IMR-90 (cell line): ENCODE measurements around the gene HDAC8. TPM values are rescaled to one million over a fixed set of nuclear protein-coding genes. Genes with fewer than 3 reads are reported as not detected.

Source experiments
- ATAC-seq: fragments of 200-7000 bp; cut with Tn5 transposase; 2 replicates; pipeline ENCODE4 v1.9.1; 2020; ENCODE audit warnings: low read depth, mild to moderate bottlenecking, moderate library complexity
- BruUV-seq: library from RNA; stranded (reverse); fragments of 400-500 nt; replicated peaks from 2 replicates; lab custom pipeline; 2021; lab: Mats Ljungman, UMichigan
- CTCF ChIA-PET: fragments of 300-600 bp; formaldehyde crosslinking; extraction: SDS; loops from one replicate; lab custom pipeline; 2021; ENCODE audit warnings: antibody characterized with exemption; lab: Yijun Ruan, JAX
- POLR2A ChIA-PET: fragments of 300-600 bp; sonication (Branson Sonifier 250); formaldehyde crosslinking; loops from one replicate; lab custom pipeline; 2022; ENCODE audit warnings: antibody characterized with exemption; ENCODE audit not compliant: unreplicated experiment; lab: Charles Lee
- DNase-seq: peaks from one replicate; pipeline ENCODE4 v3.0.0; 2013
- H2AFZ ChIP-seq: replicated peaks from 2 replicates; pipeline ENCODE3; 2013; ENCODE audit warnings: low read length, mild to moderate bottlenecking; ENCODE audit not compliant: poor library complexity
- H2AK5ac ChIP-seq: 2 replicates; pipeline ENCODE4 v1.6.1; 2013; ENCODE audit warnings: low read depth, low read length, inconsistent platforms
- H2AK9ac ChIP-seq: replicated peaks from 2 replicates; pipeline ENCODE3; 2013; ENCODE audit warnings: mild to moderate bottlenecking, low read depth, low read length, moderate library complexity; ENCODE audit not compliant: poor library complexity
- H2BK120ac ChIP-seq: 2 replicates; pipeline ENCODE4 v1.6.1; 2013; ENCODE audit warnings: low read depth, low read length, inconsistent platforms
- H2BK15ac ChIP-seq: 3 replicates; pipeline ENCODE4 v1.6.1; 2013; ENCODE audit warnings: low read depth, low read length, inconsistent platforms
- H2BK20ac ChIP-seq: 2 replicates; pipeline ENCODE4 v1.6.1; 2013; ENCODE audit warnings: low read depth, mild to moderate bottlenecking, inconsistent platforms, low read length, moderate library complexity
- H2BK5ac ChIP-seq: 2 replicates; pipeline ENCODE4 v1.6.1; 2013; ENCODE audit warnings: mild to moderate bottlenecking, low read depth, low read length, inconsistent platforms; ENCODE audit not compliant: poor library complexity, severe bottlenecking
- H3K14ac ChIP-seq: replicated peaks from 2 replicates; pipeline ENCODE4 v1.6.1; 2013; ENCODE audit warnings: low read depth, low read length, inconsistent platforms
- H3K18ac ChIP-seq: 2 replicates; pipeline ENCODE4 v1.6.1; 2013; ENCODE audit warnings: low read depth, low read length, control low read depth
- H3K23ac ChIP-seq: 2 replicates; pipeline ENCODE4 v1.6.1; 2013; ENCODE audit warnings: low read depth, low read length, inconsistent platforms
- H3K27ac ChIP-seq: 2 replicates; pipeline ENCODE4 v1.5.1; 2013; ENCODE audit warnings: mild to moderate bottlenecking, control low read depth, low read length; ENCODE audit not compliant: insufficient read depth
- H3K27me3 ChIP-seq: 2 replicates; pipeline ENCODE4 v1.6.1; 2013; ENCODE audit warnings: low read length; ENCODE audit not compliant: control insufficient read depth, insufficient read depth
- H3K36me3 ChIP-seq: 2 replicates; pipeline ENCODE4 v1.6.1; 2013; ENCODE audit warnings: low read length, mixed read lengths; ENCODE audit not compliant: control insufficient read depth, insufficient read depth
- H3K4ac ChIP-seq: 2 replicates; pipeline ENCODE4 v1.6.1; 2013; ENCODE audit warnings: low read depth, low read length, inconsistent platforms
- H3K4me1 ChIP-seq: 2 replicates; pipeline ENCODE4 v1.6.1; 2013; ENCODE audit warnings: low read length, mixed read lengths; ENCODE audit not compliant: control insufficient read depth, insufficient read depth
- H3K4me2 ChIP-seq: 2 replicates; pipeline ENCODE4 v1.6.1; 2013; ENCODE audit warnings: low read depth, mild to moderate bottlenecking, control low read depth, low read length, moderate library complexity
- H3K4me3 ChIP-seq: 2 replicates; pipeline ENCODE4 v1.5.1; 2013; ENCODE audit warnings: low read depth, mild to moderate bottlenecking, control low read depth, low read length, moderate library complexity; ENCODE audit not compliant: insufficient read depth
- H3K56ac ChIP-seq: 2 replicates; pipeline ENCODE4 v1.6.1; 2013; ENCODE audit warnings: low read length, inconsistent platforms; ENCODE audit not compliant: insufficient read depth; ENCODE audit errors: extremely low read depth
- H3K79me1 ChIP-seq, 2 experiments: 2 replicates each; pipeline ENCODE4 v1.6.1; 2013; ENCODE audit warnings: low read length in 2 of 2, inconsistent platforms in 1 of 2, low read depth in 1 of 2
- H3K9ac ChIP-seq: 2 replicates; pipeline ENCODE4 v1.6.1; 2013; ENCODE audit warnings: low read depth, low read length, control low read depth
- H3K9me1 ChIP-seq: 2 replicates; pipeline ENCODE4 v1.6.1; 2013; ENCODE audit warnings: low read length, inconsistent platforms; ENCODE audit not compliant: insufficient read depth
- H3K9me3 ChIP-seq: 2 replicates; pipeline ENCODE4 v1.6.1; 2013; ENCODE audit warnings: low read length; ENCODE audit not compliant: control insufficient read depth, insufficient read depth
- H4K20me1 ChIP-seq: 2 replicates; pipeline ENCODE4 v1.6.1; 2013; ENCODE audit warnings: low read length, inconsistent platforms; ENCODE audit not compliant: insufficient read depth
- H4K5ac ChIP-seq: 2 replicates; pipeline ENCODE4 v1.6.1; 2013; ENCODE audit warnings: mild to moderate bottlenecking, low read depth, low read length, control low read depth
- H4K8ac ChIP-seq, 2 experiments: 2 replicates each; pipeline ENCODE4 v1.6.1; 2013; ENCODE audit warnings: low read depth in 2 of 2, low read length in 2 of 2, control low read depth in 1 of 2, inconsistent platforms in 1 of 2
- H4K91ac ChIP-seq: 2 replicates; pipeline ENCODE4 v1.6.1; 2013; ENCODE audit warnings: low read depth, low read length, inconsistent platforms; ENCODE audit not compliant: insufficient read depth
- BHLHE40 ChIP-seq: fragments of 150-350 bp; IDR thresholded peaks from 2 replicates; pipeline ENCODE4 v1.6.1; 2016; ENCODE audit warnings: mild to moderate bottlenecking, low read depth, low read length
- CEBPB ChIP-seq: IDR thresholded peaks from 2 replicates; pipeline ENCODE4 v1.6.1; 2012; ENCODE audit warnings: low read depth, low read length, improper control_type of control experiment
- CHD1 ChIP-seq: IDR thresholded peaks from 2 replicates; pipeline ENCODE4 v1.6.1; 2012; ENCODE audit warnings: low read depth, low read length, improper control_type of control experiment
- CTCF ChIP-seq: conservative IDR thresholded peaks from 2 replicates; pipeline ENCODE4 v1.5.1; 2012; ENCODE audit warnings: mild to moderate bottlenecking, low read depth, low read length, improper control_type of control experiment
- ELK1 ChIP-seq: fragments of 150-350 bp; IDR thresholded peaks from 2 replicates; pipeline ENCODE4 v1.6.1; 2016; ENCODE audit warnings: low read depth, mild to moderate bottlenecking, low read length, moderate library complexity, borderline replicate concordance
- FOS ChIP-seq: fragments of 150-350 bp; IDR thresholded peaks from 2 replicates; pipeline ENCODE4 v1.6.1; 2016; ENCODE audit warnings: low read depth, low read length
- MAFK ChIP-seq: IDR thresholded peaks from 2 replicates; pipeline ENCODE4 v1.6.1; 2012; ENCODE audit warnings: low read depth, low read length, improper control_type of control experiment
- MAZ ChIP-seq: IDR thresholded peaks from 2 replicates; pipeline ENCODE4 v1.6.1; 2012; ENCODE audit warnings: low read depth, mild to moderate bottlenecking, low read length, improper control_type of control experiment, moderate library complexity, borderline replicate concordance
- MXI1 ChIP-seq: IDR thresholded peaks from 2 replicates; pipeline ENCODE4 v1.6.1; 2012; ENCODE audit warnings: low read depth, mild to moderate bottlenecking, low read length, moderate library complexity, borderline replicate concordance
- NFE2L2 ChIP-seq: fragments of 150-350 bp; IDR thresholded peaks from 2 replicates; pipeline ENCODE4 v1.6.1; 2016; ENCODE audit warnings: low read depth, mild to moderate bottlenecking, low read length
- POLR2A ChIP-seq: IDR thresholded peaks from 2 replicates; pipeline ENCODE4 v1.6.1; 2012; ENCODE audit warnings: mild to moderate bottlenecking, low read depth, low read length
- RAD21 ChIP-seq: IDR thresholded peaks from 2 replicates; pipeline ENCODE4 v1.6.1; 2012; ENCODE audit warnings: low read length, improper control_type of control experiment
- RCOR1 ChIP-seq: IDR thresholded peaks from 2 replicates; pipeline ENCODE4 v1.6.1; 2012; ENCODE audit warnings: mild to moderate bottlenecking, low read length, improper control_type of control experiment; ENCODE audit not compliant: insufficient replicate concordance
- RFX5 ChIP-seq: IDR thresholded peaks from 2 replicates; pipeline ENCODE4 v1.8.0; 2012; ENCODE audit warnings: low read depth, mild to moderate bottlenecking, low read length, moderate library complexity
- SMC3 ChIP-seq: fragments of 150-350 bp; IDR thresholded peaks from 2 replicates; pipeline ENCODE4 v1.6.1; 2016; ENCODE audit warnings: low read depth, mild to moderate bottlenecking, antibody characterized with exemption, low read length, moderate library complexity
- USF2 ChIP-seq: fragments of 150-350 bp; IDR thresholded peaks from 2 replicates; pipeline ENCODE4 v1.6.1; 2017; ENCODE audit warnings: mild to moderate bottlenecking, antibody characterized with exemption, low read length, low read depth
- WGBS, 2 experiments: methylation state at CpG; one replicate each; pipeline versions ENCODE4 v1.1.5 to v1.1.7; 2013; ENCODE audit warnings: missing lambda C conversion rate in 2 of 2; ENCODE audit not compliant: insufficient read length in 1 of 2; ENCODE audit errors: extremely low coverage in 2 of 2; 5-methylcytosine and 5-hydroxymethylcytosine counted together
- dilution Hi-C: fragments of 300-500 bp; cut with HindIII; formaldehyde crosslinking; loops from one replicate; pipeline ENCODE4 v1.14.3; 2018; ENCODE audit warnings: low sequenced_read_pairs; ENCODE audit not compliant: unreplicated experiment
- in situ Hi-C: fragments of 300-500 bp; cut with MboI; formaldehyde crosslinking; loops from 3 replicates; pipeline ENCODE4 v1.14.3; 2019; ENCODE audit warnings: low sequenced_read_pairs, inconsistent platforms, mixed read lengths
- intact Hi-C: fragments of 100-400 bp; cut with micrococcal nuclease; formaldehyde crosslinking; loops from 2 replicates; pipeline ENCODE4 v1.10.0; 2022
- polyA plus RNA-seq, 3 experiments: library from polyadenylated mRNA; depleted of rRNA; stranded (reverse); fragments of >200 nt; gene quantifications; 2 replicates each; pipeline ENCODE4 v1.2.3, GENCODE V29; 2012; ENCODE audit warnings: low replicate concordance in 1 of 3
- total RNA-seq: library from RNA; depleted of rRNA; stranded (reverse); fragments of >200 nt; gene quantifications from 2 replicates; pipeline ENCODE4 v1.2.3, GENCODE V29; 2012

Gene HDAC8
- total and polyA plus RNA-seq, 2 of the 4 experiments (the other 2 are of a cell fraction) = 16.1 to 28.5 TPM

GRCh38 chrX:72532366-72532765 is 40.3 kb downstream of the HDAC8 start:
- dilution Hi-C loops = no loop called here
- H2BK15ac ChIP-seq = no peak overlapping the region

More at GRCh38 chrX:72532366-72532765, 40.3 kb downstream of the HDAC8 start:
- ChIA-PET CTCF (no interaction called here), POLR2A (no interaction called here)
- Histone ChIP-seq H3K27me3 (peaks cover 2% of the 10 kb centered on the region; the same call in 1 of the 2 replicates), H3K9me3 (no peaks in the 10 kb centered on the region), H2BK5ac (no peak overlapping the region), H3K14ac (no peak overlapping the region), H3K9ac (no peak overlapping the region), H3K18ac (no peak overlapping the region), H4K5ac (no peak overlapping the region), H2AK5ac (no peak overlapping the region), H3K27ac (no peak overlapping the region), H3K79me1 (no peaks in the 10 kb centered on the region), H3K4ac (no peak overlapping the region), H2BK20ac (no peak overlapping the region), H3K23ac (no peak overlapping the region), H3K9me1 (no peaks in the 10 kb centered on the region), H4K91ac (no peak overlapping the region), H3K36me3 (no peaks in the 10 kb centered on the region), H2BK120ac (no peak overlapping the region), H3K4me1 (no peaks in the 10 kb centered on the region), H2AK9ac (no peak overlapping the region), H3K4me2 (no peak overlapping the region), H4K20me1 (no peaks in the 10 kb centered on the region), H3K4me3 (no peak overlapping the region), H3K56ac (no peak overlapping the region), H2AFZ (no peak overlapping the region), H4K8ac (no peak overlapping the region)
- DNase-seq (peak; percentile 16), ATAC-seq (no peak)
- no TSS peak for BruUV-seq
- TF ChIP-seq ELK1 (no peak), CTCF (no peak), USF2 (no peak), MAFK (no peak), RFX5 (no peak), RCOR1 (no peak), BHLHE40 (no peak), POLR2A (no peak), MXI1 (no peak), MAZ (no peak), NFE2L2 (no peak), FOS (no peak), SMC3 (no peak), CHD1 (no peak), CEBPB (no peak), RAD21 (no peak)
- intact Hi-C loops = no loop called here
- in situ Hi-C loops = loop anchor here (25.0 kb wide), 1 partner anchor 520 kb away; no protein-coding TSS in a partner anchor
- WGBS, 2 experiments = no CpG with 5 or more reads among the region's 3 CpGs
